ENCODE data around the gene GRIK1.

DNA sequence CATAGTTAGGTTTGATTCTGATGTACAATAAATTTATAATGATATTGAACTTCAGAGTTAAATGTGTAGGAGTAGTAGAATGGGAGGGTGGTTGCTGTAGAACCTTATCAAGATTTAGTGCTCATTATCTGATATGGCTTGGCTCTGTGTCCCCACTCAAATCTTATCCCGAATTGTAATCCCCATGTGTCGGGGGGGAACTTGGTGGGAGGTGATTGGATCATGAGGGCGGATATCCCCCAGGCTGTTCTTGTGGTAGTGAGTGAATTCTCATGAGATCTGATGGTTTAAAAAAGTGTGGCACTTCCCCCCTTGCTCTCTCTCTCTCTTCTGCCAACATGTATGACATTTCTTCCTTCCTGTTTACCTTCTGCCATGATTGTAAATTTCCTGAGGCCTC, 265.5 kb downstream of the GRIK1 start:
- TF ChIP-seq, protein P1, sequence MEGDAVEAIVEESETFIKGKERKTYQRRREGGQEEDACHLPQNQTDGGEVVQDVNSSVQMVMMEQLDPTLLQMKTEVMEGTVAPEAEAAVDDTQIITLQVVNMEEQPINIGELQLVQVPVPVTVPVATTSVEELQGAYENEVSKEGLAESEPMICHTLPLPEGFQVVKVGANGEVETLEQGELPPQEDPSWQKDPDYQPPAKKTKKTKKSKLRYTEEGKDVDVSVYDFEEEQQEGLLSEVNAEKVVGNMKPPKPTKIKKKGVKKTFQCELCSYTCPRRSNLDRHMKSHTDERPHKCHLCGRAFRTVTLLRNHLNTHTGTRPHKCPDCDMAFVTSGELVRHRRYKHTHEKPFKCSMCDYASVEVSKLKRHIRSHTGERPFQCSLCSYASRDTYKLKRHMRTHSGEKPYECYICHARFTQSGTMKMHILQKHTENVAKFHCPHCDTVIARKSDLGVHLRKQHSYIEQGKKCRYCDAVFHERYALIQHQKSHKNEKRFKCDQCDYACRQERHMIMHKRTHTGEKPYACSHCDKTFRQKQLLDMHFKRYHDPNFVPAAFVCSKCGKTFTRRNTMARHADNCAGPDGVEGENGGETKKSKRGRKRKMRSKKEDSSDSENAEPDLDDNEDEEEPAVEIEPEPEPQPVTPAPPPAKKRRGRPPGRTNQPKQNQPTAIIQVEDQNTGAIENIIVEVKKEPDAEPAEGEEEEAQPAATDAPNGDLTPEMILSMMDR (IDR thresholded peaks at IDR 0.05; ENCODE audit: poor library complexity, severe bottlenecking) = no peak
- TF ChIP-seq MXI1 (conservative IDR thresholded peaks at IDR 0.05; ENCODE audit: poor library complexity, severe bottlenecking) = no peak
- no peak for TF ChIP-seq POLR2AphosphoS5 (IDR thresholded peaks at IDR 0.05)
- TF ChIP-seq EP300 (conservative IDR thresholded peaks at IDR 0.05; ENCODE audit: poor library complexity, severe bottlenecking) = no peak
- no peak for TF ChIP-seq EZH2 (IDR thresholded peaks at IDR 0.05; ENCODE audit: borderline replicate concordance, insufficient read depth, low read length, poor library complexity, severe bottlenecking)
- TF ChIP-seq SMC3 (conservative IDR thresholded peaks at IDR 0.05; ENCODE audit: poor library complexity) = no peak
- no peak for TF ChIP-seq RAD21 (conservative IDR thresholded peaks at IDR 0.05)
- no peak for TF ChIP-seq TAF1 (IDR thresholded peaks at IDR 0.05; ENCODE audit: low read depth)
- TF ChIP-seq, protein P2, sequence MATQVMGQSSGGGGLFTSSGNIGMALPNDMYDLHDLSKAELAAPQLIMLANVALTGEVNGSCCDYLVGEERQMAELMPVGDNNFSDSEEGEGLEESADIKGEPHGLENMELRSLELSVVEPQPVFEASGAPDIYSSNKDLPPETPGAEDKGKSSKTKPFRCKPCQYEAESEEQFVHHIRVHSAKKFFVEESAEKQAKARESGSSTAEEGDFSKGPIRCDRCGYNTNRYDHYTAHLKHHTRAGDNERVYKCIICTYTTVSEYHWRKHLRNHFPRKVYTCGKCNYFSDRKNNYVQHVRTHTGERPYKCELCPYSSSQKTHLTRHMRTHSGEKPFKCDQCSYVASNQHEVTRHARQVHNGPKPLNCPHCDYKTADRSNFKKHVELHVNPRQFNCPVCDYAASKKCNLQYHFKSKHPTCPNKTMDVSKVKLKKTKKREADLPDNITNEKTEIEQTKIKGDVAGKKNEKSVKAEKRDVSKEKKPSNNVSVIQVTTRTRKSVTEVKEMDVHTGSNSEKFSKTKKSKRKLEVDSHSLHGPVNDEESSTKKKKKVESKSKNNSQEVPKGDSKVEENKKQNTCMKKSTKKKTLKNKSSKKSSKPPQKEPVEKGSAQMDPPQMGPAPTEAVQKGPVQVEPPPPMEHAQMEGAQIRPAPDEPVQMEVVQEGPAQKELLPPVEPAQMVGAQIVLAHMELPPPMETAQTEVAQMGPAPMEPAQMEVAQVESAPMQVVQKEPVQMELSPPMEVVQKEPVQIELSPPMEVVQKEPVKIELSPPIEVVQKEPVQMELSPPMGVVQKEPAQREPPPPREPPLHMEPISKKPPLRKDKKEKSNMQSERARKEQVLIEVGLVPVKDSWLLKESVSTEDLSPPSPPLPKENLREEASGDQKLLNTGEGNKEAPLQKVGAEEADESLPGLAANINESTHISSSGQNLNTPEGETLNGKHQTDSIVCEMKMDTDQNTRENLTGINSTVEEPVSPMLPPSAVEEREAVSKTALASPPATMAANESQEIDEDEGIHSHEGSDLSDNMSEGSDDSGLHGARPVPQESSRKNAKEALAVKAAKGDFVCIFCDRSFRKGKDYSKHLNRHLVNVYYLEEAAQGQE (IDR thresholded peaks at IDR 0.05; ENCODE audit: borderline replicate concordance) = no peak
